MM.1S (cell line): ENCODE data around the gene ZNF526.

ENCODE experiments used
- DNase-seq: peaks from one replicate; pipeline ENCODE4 v3.0.0-alpha.2; 2015
- H2AFZ ChIP-seq: fragments of 300-600 bp; sonication (generic); 2 replicates; pipeline ENCODE4 v1.6.0; 2016; ENCODE audit warnings: antibody characterized with exemption, low read length
- H3F3A ChIP-seq: fragments of 300-600 bp; sonication (generic); 2 replicates; pipeline ENCODE4 v1.6.1; 2016; ENCODE audit warnings: mild to moderate bottlenecking, antibody characterized with exemption, low read length, moderate library complexity, mixed read lengths; ENCODE audit not compliant: insufficient read depth
- H3K27ac ChIP-seq: fragments of 300-600 bp; sonication (generic); 2 replicates; pipeline ENCODE4 v1.5.1; 2016; ENCODE audit warnings: mild to moderate bottlenecking, low read length
- H3K27me3 ChIP-seq: fragments of 300-600 bp; sonication (generic); replicated peaks from 2 replicates; pipeline ENCODE4 v1.6.0; 2016; ENCODE audit warnings: low read length; ENCODE audit not compliant: insufficient read depth
- H3K36me3 ChIP-seq: fragments of 300-600 bp; sonication (generic); replicated peaks from 2 replicates; pipeline ENCODE4 v1.6.1; 2016; ENCODE audit warnings: mild to moderate bottlenecking, low read length, mixed read lengths; ENCODE audit not compliant: insufficient read depth
- H3K4me1 ChIP-seq: fragments of 300-600 bp; sonication (generic); 2 replicates; pipeline ENCODE4 v1.6.1; 2016; ENCODE audit warnings: low read length, mixed read lengths
- H3K4me2 ChIP-seq: fragments of 300-600 bp; sonication (generic); 2 replicates; pipeline ENCODE4 v1.6.0; 2016; ENCODE audit warnings: low read depth, low read length
- H3K4me3 ChIP-seq: fragments of 300-600 bp; sonication (generic); 2 replicates; pipeline ENCODE4 v1.5.1; 2016; ENCODE audit warnings: low read length, mixed read lengths
- H3K79me2 ChIP-seq: fragments of 300-600 bp; sonication (generic); 2 replicates; pipeline ENCODE4 v1.6.1; 2016; ENCODE audit warnings: mixed run types, low read length, mixed read lengths
- H3K9ac ChIP-seq: fragments of 300-600 bp; sonication (generic); 2 replicates; pipeline ENCODE4 v1.6.1; 2016; ENCODE audit warnings: low read length, mixed read lengths
- H3K9me2 ChIP-seq: fragments of 300-600 bp; sonication (generic); replicated peaks from 2 replicates; pipeline ENCODE4 v1.6.1; 2016; ENCODE audit warnings: mild to moderate bottlenecking, low read length, mixed read lengths; ENCODE audit not compliant: insufficient read depth
- H3K9me3 ChIP-seq: fragments of 300-600 bp; sonication (generic); replicated peaks from 2 replicates; pipeline ENCODE4 v1.6.1; 2016; ENCODE audit warnings: mild to moderate bottlenecking, low read length, mixed read lengths; ENCODE audit not compliant: insufficient read depth
- H4K20me1 ChIP-seq: fragments of 300-600 bp; sonication (generic); 2 replicates; pipeline ENCODE4 v1.6.1; 2016; ENCODE audit warnings: mild to moderate bottlenecking, low read length, moderate library complexity, mixed read lengths; ENCODE audit not compliant: insufficient read depth
- CTCF ChIP-seq: fragments of 300-600 bp; sonication (generic); IDR thresholded peaks from 2 replicates; pipeline ENCODE4 v1.5.1; 2016; ENCODE audit warnings: antibody characterized with exemption, low read length, mixed read lengths
- EZH2 ChIP-seq: fragments of 300-600 bp; sonication (generic); optimal IDR thresholded peaks from 2 replicates; pipeline ENCODE3; 2017; ENCODE audit warnings: low read depth, mild to moderate bottlenecking, antibody characterized with exemption, low read length, mixed read lengths
- EZH2phosphoT487 ChIP-seq: fragments of 300-600 bp; sonication (generic); IDR thresholded peaks from 2 replicates; pipeline ENCODE4 v1.6.1; 2018; ENCODE audit warnings: antibody characterized with exemption, low read length

Gene ZNF526

GRCh38 chr19:42177686-42178019, 42.5 kb upstream of the ZNF526 start:
- Histone ChIP-seq H3K4me2 (peak overlapping the region; percentile 83; the same call in 1 of the 2 replicates), H3F3A (no peaks in the 10 kb centered on the region; the same call in 1 of the 2 replicates)

GRCh38 chr19:42178791-42179674, 41.1 kb upstream of the ZNF526 start:
- TF ChIP-seq EZH2phosphoT487 = no peak
- TF ChIP-seq EZH2 = no peak
- peak; percentile 45 for TF ChIP-seq CTCF
- no peaks in the 10 kb centered on the region for H4K20me1 ChIP-seq
- no peaks in the 10 kb centered on the region for H3K36me3 ChIP-seq
- no peak for DNase-seq
- H3K4me3 ChIP-seq = no peak overlapping the region
- peaks cover 7% of the 10 kb centered on the region; the same call in 1 of the 2 replicates for H3K4me1 ChIP-seq
- no peak overlapping the region for H2AFZ ChIP-seq
- H3F3A ChIP-seq = no peaks in the 10 kb centered on the region; the same call in 1 of the 2 replicates
- H3K4me2 ChIP-seq = no peak overlapping the region
- H3K27ac ChIP-seq = no peak overlapping the region
- peaks cover 47% of the 10 kb centered on the region for H3K27me3 ChIP-seq
- H3K79me2 ChIP-seq = no peaks in the 10 kb centered on the region
- no peaks in the 10 kb centered on the region for H3K9me3 ChIP-seq
- no peak overlapping the region for H3K9ac ChIP-seq
- no peaks in the 10 kb centered on the region for H3K9me2 ChIP-seq

More at GRCh38 chr19:42177686-42178019, 42.5 kb upstream of the ZNF526 start:
- Histone ChIP-seq H3K9ac (no peak overlapping the region), H3K9me3 (no peaks in the 10 kb centered on the region), H3K27ac (no peak overlapping the region), H3K27me3 (peaks cover 47% of the 10 kb centered on the region), H3K4me3 (peak overlapping the region; percentile 53; the same call in 1 of the 2 replicates), H3K36me3 (no peaks in the 10 kb centered on the region), H2AFZ (peak overlapping the region; percentile 71; the same call in 1 of the 2 replicates), H3K4me1 (peaks cover 7% of the 10 kb centered on the region; the same call in 1 of the 2 replicates), H3K9me2 (no peaks in the 10 kb centered on the region), H3K79me2 (no peaks in the 10 kb centered on the region), H4K20me1 (no peaks in the 10 kb centered on the region)
- TF ChIP-seq EZH2 (no peak), EZH2phosphoT487 (no peak), CTCF (no peak)
- DNase-seq = no peak

GRCh38 chr19:42184401-42184861, 35.7 kb upstream of the ZNF526 start:
- peaks cover 5% of the 10 kb centered on the region; the same call in 1 of the 2 replicates for H3F3A ChIP-seq
- no peaks in the 10 kb centered on the region for H3K79me2 ChIP-seq
- H4K20me1 ChIP-seq = no peaks in the 10 kb centered on the region
- H3K9me2 ChIP-seq = no peaks in the 10 kb centered on the region
- no peak overlapping the region for H3K27ac ChIP-seq
- DNase-seq = peak; percentile 67
- no peaks in the 10 kb centered on the region for H3K9me3 ChIP-seq
- TF ChIP-seq CTCF = peak; percentile 94
- TF ChIP-seq EZH2phosphoT487 = no peak
- H3K9ac ChIP-seq = no peak overlapping the region
- H3K4me2 ChIP-seq = no peak overlapping the region
- H3K4me1 ChIP-seq = peaks cover 16% of the 10 kb centered on the region
- H2AFZ ChIP-seq = no peak overlapping the region
- no peaks in the 10 kb centered on the region for H3K36me3 ChIP-seq
- no peak overlapping the region for H3K4me3 ChIP-seq
- H3K27me3 ChIP-seq = peaks cover 8% of the 10 kb centered on the region; the same call in 1 of the 2 replicates
